OCI-LY7 (cell line): ENCODE measurements around the gene RECQL.

Source experiments
- CTCF ChIP-seq: fragments of 200-600 bp; sonication (generic); conservative IDR thresholded peaks from 2 replicates; pipeline ENCODE4 v1.5.1; 2014; ENCODE audit warnings: mild to moderate bottlenecking, antibody characterized with exemption, low read length, moderate library complexity, mixed read lengths
- EZH2phosphoT487 ChIP-seq: fragments of 200-600 bp; sonication (generic); IDR thresholded peaks from 2 replicates; pipeline ENCODE4 v1.6.1; 2018; ENCODE audit warnings: low read depth, borderline replicate concordance, mild to moderate bottlenecking, mixed run types, antibody characterized with exemption, low read length, moderate library complexity, mixed read lengths

GRCh38 chr12:21471294-21471693 is 30.1 kb downstream of the RECQL start:
- TF ChIP-seq CTCF = no peak
- no peak for TF ChIP-seq EZH2phosphoT487
